ENCODE data around the gene COX7A1.

DNA sequence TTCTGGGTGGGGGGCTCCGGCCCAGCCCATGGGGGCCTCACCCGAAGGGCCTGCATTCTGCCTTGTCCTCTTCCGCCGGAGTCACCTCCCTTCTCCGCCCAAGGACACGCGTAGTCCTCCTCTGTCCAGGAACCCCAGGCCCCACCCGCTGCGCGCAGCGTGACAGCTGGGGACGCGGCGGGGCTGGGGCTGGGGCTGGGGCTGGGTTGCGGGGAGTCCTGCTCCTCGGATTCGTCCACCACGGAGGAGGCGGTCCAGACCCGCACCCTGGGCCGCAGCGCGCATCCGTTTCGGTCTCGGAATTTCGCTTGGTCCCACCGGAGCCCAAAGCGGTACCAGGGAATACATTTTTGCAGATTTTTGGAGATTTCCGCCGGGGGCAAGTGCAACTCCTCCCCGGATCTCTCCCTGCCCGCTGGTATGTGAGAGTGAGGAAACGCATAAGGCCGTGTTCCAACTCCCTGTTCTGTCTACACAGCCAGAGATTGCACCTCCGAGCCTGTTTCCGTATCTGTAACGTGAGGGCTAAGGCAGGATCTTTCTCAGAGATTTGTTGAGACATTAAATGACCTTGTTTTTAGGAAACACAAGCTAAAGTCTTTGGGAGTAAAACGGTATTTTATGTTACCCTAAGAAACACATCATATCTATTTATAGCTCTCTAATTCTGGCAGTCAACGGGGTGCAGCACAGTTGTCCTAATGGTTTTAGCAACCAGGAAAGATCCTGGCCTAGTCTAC lies at the start of gene COX7A1:
- TF ChIP-seq CTCF (conservative IDR thresholded peaks at IDR 0.05 in 1 of 2, IDR thresholded peaks at IDR 0.05 in 1 of 2; ENCODE audit: low read depth in 1 of 2, low read length in 2 of 2), result no peak
- TF ChIP-seq EZH2 (IDR thresholded peaks at IDR 0.05; ENCODE audit: low read length, missing control alignments), result no peak

All from fibroblast of lung (primary cell).